Heart left ventricle (tissue), 13 donors: ENCODE results near the gene HNRNPUL2.

Experiments
- CTCF ChIP-seq, 12 donors: fragments of 200-600 bp; sonication (generic) in 4 of 12; IDR thresholded peaks; one replicate each; pipeline versions ENCODE4 v1.5.0 to v1.8.0; 2018 to 2022; ENCODE audit warnings: antibody characterized with exemption in 12 of 12, mild to moderate bottlenecking in 5 of 12
- POLR2A ChIP-seq, 2 donors: fragments of 450-650 bp; IDR thresholded peaks; one replicate each; pipeline ENCODE4 v1.6.1; 2017; ENCODE audit warnings: antibody characterized with exemption in 2 of 2, mild to moderate bottlenecking in 2 of 2, moderate library complexity in 2 of 2
- donor health status: ischemic (EF 13 %, LVEDD 7.1; RV severe dilation, severe dysfunction).
- donor health status: DM: no; HTN: yes; CAD: no.
- donor health status: DM: no; HTN: no; CAD: no.
- donor health status: ischemic (EF 25% LVEDD 6.9; RV normal size, moderate dysfunction).
- donor health status: ischemic (EF 25% LVEDD 5.7; RV mildly dilated, moderate dysfunction).
- donor health status: ischemic (EF 35%, LVEDD 5.7; RV mildly dilated, moderate dysfunction).
- donor health status: nonischemic (EF 11% LVEDD 7.7; RV severe dilation, severe dysfunction).
- donor health status: DM: yes; HTN: yes; CAD: no.
- donor health status: PGD.
- donor health status: ischemic (EF 29% LVEDD 5.4; RV normal size, mild dysfunction).
- donor health status: nonischemic (EF 23%, LVEDD 6.1; RV moderate dilation, normal function).

DNA sequence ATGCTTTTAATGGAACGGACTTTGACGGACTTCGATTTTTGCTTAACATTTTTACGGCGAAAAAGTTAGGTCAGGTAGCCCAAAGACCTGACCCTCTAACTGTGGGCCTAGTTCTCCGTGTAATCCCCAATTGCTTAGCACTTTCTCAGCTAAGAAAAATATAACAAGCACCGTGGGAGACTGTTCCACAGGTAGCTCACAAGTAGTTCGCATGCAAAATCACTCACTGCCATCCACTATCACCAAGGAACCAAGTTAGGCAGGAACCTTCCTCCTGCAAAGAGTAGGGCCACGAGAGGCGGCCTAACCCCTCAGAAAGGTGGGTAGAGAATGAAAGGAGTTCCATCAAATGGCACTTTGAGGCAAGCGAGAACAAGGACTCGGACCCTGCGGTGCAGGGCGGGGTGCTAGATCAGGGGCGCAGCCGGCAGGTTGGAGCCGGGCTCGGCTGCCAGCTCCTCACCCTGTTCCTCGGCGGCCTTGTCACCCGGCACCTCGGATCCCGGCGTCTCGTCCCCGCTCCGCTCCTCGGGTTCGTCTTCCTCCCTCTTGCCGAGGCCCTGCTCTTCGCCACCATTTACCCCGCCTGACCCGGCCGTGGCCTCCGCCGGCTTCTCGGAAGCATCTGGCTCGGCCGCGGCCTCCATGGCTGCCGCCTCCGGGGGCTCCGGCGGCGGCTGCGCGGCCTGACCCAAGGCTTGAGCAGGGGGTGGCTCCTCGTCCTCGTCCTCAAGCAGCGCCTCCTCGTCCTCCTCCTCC, 922 bp downstream of the HNRNPUL2 start:
- no peak for TF ChIP-seq CTCF (IDR thresholded peaks at IDR 0.05)
- TF ChIP-seq POLR2A (IDR thresholded peaks at IDR 0.05): no peak
